ENCODE data around the gene ELOB. TPM values are rescaled to one million over a fixed set of nuclear protein-coding genes. Genes with fewer than 3 reads are reported as not detected.
A peak's percentile ranks its signal among the peaks of the same experiment; 100 is the strongest.

The ELOB gene
- total RNA-seq, 1 donor from 2014 or later: 256 TPM

GRCh38 chr16:2752850-2753732, 24.0 kb downstream of the ELOB start:
- intact Hi-C loops (cut with micrococcal nuclease): loop anchor here (1.0 kb wide), 1 partner anchor 24 kb away; the partner anchor contains the start of gene ELOB
- Mint-ChIP-seq H3K9me3 (no peaks in the 10 kb centered on the region), H3K4me1 (ENCODE audit: low read depth) (peaks cover 57% of the 10 kb centered on the region), H3K36me3 (ENCODE audit: low read depth) (peaks cover 43% of the 10 kb centered on the region), H3K27me3 (ENCODE audit: insufficient read depth) (no peaks in the 10 kb centered on the region), H3K27ac (peak overlapping the region; percentile 79), H3K4me3 (peak overlapping the region; percentile 89)
- no peak for DNase-seq (ENCODE audit: low spot score)

GRCh38 chr16:2752035-2752849, 24.8 kb downstream of the ELOB start, which contains the start of gene SRRM2:
SRRM2 (plus strand) TSS chr16:2752638; CDS start chr16:2756365, 3,727 bp downstream.
- H3K4me1 Mint-ChIP-seq (ENCODE audit: low read depth): peaks cover 57% of the 10 kb centered on the region
- H3K36me3 Mint-ChIP-seq (ENCODE audit: low read depth): peaks cover 36% of the 10 kb centered on the region
- H3K9me3 Mint-ChIP-seq: no peaks in the 10 kb centered on the region
- DNase-seq (ENCODE audit: low spot score): peak; percentile 94
- no peaks in the 10 kb centered on the region for H3K27me3 Mint-ChIP-seq (ENCODE audit: insufficient read depth)
- peak within 1 kb of the TSS; percentile 97 for H3K27ac Mint-ChIP-seq
- H3K4me3 Mint-ChIP-seq: peak within 1 kb of the TSS; percentile 89
- intact Hi-C loops (cut with micrococcal nuclease): no loop called here

GRCh38 chr16:2751577-2752034, 25.5 kb downstream of the ELOB start:
- Mint-ChIP-seq H3K27ac (peak overlapping the region; percentile 97), H3K9me3 (no peaks in the 10 kb centered on the region), H3K27me3 (ENCODE audit: insufficient read depth) (no peaks in the 10 kb centered on the region), H3K4me1 (ENCODE audit: low read depth) (peaks cover 53% of the 10 kb centered on the region), H3K4me3 (peak overlapping the region; percentile 88), H3K36me3 (ENCODE audit: low read depth) (peaks cover 31% of the 10 kb centered on the region)
- DNase-seq (ENCODE audit: low spot score): no peak
- intact Hi-C loops (cut with micrococcal nuclease): loop anchor here (2.0 kb wide), 1 partner anchor 31 kb away; the partner anchor contains the start of gene PRSS27

GRCh38 chr16:2749936-2750335, 27.1 kb downstream of the ELOB start:
- H3K9me3 Mint-ChIP-seq: no peaks in the 10 kb centered on the region
- peaks cover 18% of the 10 kb centered on the region for H3K36me3 Mint-ChIP-seq (ENCODE audit: low read depth)
- H3K4me1 Mint-ChIP-seq (ENCODE audit: low read depth): peaks cover 38% of the 10 kb centered on the region
- peak overlapping the region; percentile 88 for H3K4me3 Mint-ChIP-seq
- intact Hi-C loops (cut with micrococcal nuclease): loop anchor here (2.0 kb wide), 1 partner anchor 29 kb away; the partner anchor contains the start of gene PRSS27
- H3K27me3 Mint-ChIP-seq (ENCODE audit: insufficient read depth): no peaks in the 10 kb centered on the region
- no peak for DNase-seq (ENCODE audit: low spot score)
- H3K27ac Mint-ChIP-seq: peak overlapping the region; percentile 97

GRCh38 chr16:2749476-2749875, 27.6 kb downstream of the ELOB start:
- H3K27ac Mint-ChIP-seq: no peak overlapping the region
- H3K4me3 Mint-ChIP-seq: peak overlapping the region; percentile 33
- H3K9me3 Mint-ChIP-seq: no peaks in the 10 kb centered on the region
- DNase-seq (ENCODE audit: low spot score): no peak
- H3K36me3 Mint-ChIP-seq (ENCODE audit: low read depth): peaks cover 15% of the 10 kb centered on the region
- peaks cover 33% of the 10 kb centered on the region for H3K4me1 Mint-ChIP-seq (ENCODE audit: low read depth)
- H3K27me3 Mint-ChIP-seq (ENCODE audit: insufficient read depth): peaks cover 2% of the 10 kb centered on the region
- intact Hi-C loops (cut with micrococcal nuclease): no loop called here

- intact Hi-C loops (cut with micrococcal nuclease): no loop called here
- Mint-ChIP-seq H3K9me3 (no peaks in the 10 kb centered on the region), H3K4me3 (no peak overlapping the region), H3K27ac (no peak overlapping the region), H3K36me3 (ENCODE audit: low read depth) (peaks cover 11% of the 10 kb centered on the region), H3K27me3 (ENCODE audit: insufficient read depth) (peaks cover 4% of the 10 kb centered on the region), H3K4me1 (ENCODE audit: low read depth) (peaks cover 27% of the 10 kb centered on the region)
- DNase-seq (ENCODE audit: low spot score): no peak
These were observed 28.2 kb downstream of the ELOB start for GRCh38 chr16:2748757-2749455.

- DNase-seq (ENCODE audit: low spot score): no peak
- Mint-ChIP-seq H3K27me3 (ENCODE audit: insufficient read depth) (peaks cover 4% of the 10 kb centered on the region), H3K9me3 (no peaks in the 10 kb centered on the region), H3K36me3 (ENCODE audit: low read depth) (peaks cover 2% of the 10 kb centered on the region), H3K4me3 (no peak overlapping the region), H3K27ac (no peak overlapping the region), H3K4me1 (ENCODE audit: low read depth) (peaks cover 17% of the 10 kb centered on the region)
- intact Hi-C loops (cut with micrococcal nuclease): no loop called here
These were observed 31.1 kb downstream of the ELOB start for GRCh38 chr16:2745961-2746360.

GRCh38 chr16:2745116-2745890, 31.8 kb downstream of the ELOB start:
- peaks cover 2% of the 10 kb centered on the region for H3K36me3 Mint-ChIP-seq (ENCODE audit: low read depth)
- H3K4me3 Mint-ChIP-seq: no peak overlapping the region
- H3K27ac Mint-ChIP-seq: no peak overlapping the region
- H3K4me1 Mint-ChIP-seq (ENCODE audit: low read depth): peaks cover 10% of the 10 kb centered on the region
- intact Hi-C loops (cut with micrococcal nuclease): no loop called here
- H3K27me3 Mint-ChIP-seq (ENCODE audit: insufficient read depth): peaks cover 4% of the 10 kb centered on the region
- DNase-seq (ENCODE audit: low spot score): no peak
- no peaks in the 10 kb centered on the region for H3K9me3 Mint-ChIP-seq

- DNase-seq (ENCODE audit: low spot score): no peak
- Mint-ChIP-seq H3K9me3 (no peaks in the 10 kb centered on the region), H3K27me3 (ENCODE audit: insufficient read depth) (peaks cover 4% of the 10 kb centered on the region), H3K36me3 (ENCODE audit: low read depth) (peaks cover 2% of the 10 kb centered on the region), H3K4me3 (no peak overlapping the region), H3K4me1 (ENCODE audit: low read depth) (peaks cover 4% of the 10 kb centered on the region), H3K27ac (no peak overlapping the region)
- intact Hi-C loops (cut with micrococcal nuclease): no loop called here
These were observed 32.4 kb downstream of the ELOB start for GRCh38 chr16:2744711-2745110.

GRCh38 chr16:2743007-2743810, 33.9 kb downstream of the ELOB start:
- intact Hi-C loops (cut with micrococcal nuclease): no loop called here
- Mint-ChIP-seq H3K9me3 (no peaks in the 10 kb centered on the region), H3K27me3 (ENCODE audit: insufficient read depth) (peaks cover 4% of the 10 kb centered on the region), H3K4me3 (no peak overlapping the region), H3K36me3 (ENCODE audit: low read depth) (no peaks in the 10 kb centered on the region), H3K27ac (no peak overlapping the region), H3K4me1 (ENCODE audit: low read depth) (no peaks in the 10 kb centered on the region)
- no peak for DNase-seq (ENCODE audit: low spot score)

- Mint-ChIP-seq H3K36me3 (ENCODE audit: low read depth) (no peaks in the 10 kb centered on the region), H3K4me1 (ENCODE audit: low read depth) (no peaks in the 10 kb centered on the region), H3K27ac (no peak overlapping the region), H3K27me3 (ENCODE audit: insufficient read depth) (peaks cover 4% of the 10 kb centered on the region), H3K4me3 (no peak overlapping the region), H3K9me3 (no peaks in the 10 kb centered on the region)
- intact Hi-C loops (cut with micrococcal nuclease): no loop called here
- no peak for DNase-seq (ENCODE audit: low spot score)
These were observed 34.6 kb downstream of the ELOB start for GRCh38 chr16:2742323-2743006.
